HG03095 (cell line): ENCODE results near the gene FGGY.
"Not testable (repeated sequence)": the region's sequence is repeated elsewhere in the genome, so short reads cannot be mapped to it uniquely, and the experiment has no call there.

Experiments
- ATAC-seq: cut with Tn5 transposase; IDR thresholded peaks from one replicate; pipeline ENCODE4 v1.9.1; 2021; ENCODE audit warnings: moderate library complexity; ENCODE audit not compliant: unreplicated experiment

Gene FGGY

DNA sequence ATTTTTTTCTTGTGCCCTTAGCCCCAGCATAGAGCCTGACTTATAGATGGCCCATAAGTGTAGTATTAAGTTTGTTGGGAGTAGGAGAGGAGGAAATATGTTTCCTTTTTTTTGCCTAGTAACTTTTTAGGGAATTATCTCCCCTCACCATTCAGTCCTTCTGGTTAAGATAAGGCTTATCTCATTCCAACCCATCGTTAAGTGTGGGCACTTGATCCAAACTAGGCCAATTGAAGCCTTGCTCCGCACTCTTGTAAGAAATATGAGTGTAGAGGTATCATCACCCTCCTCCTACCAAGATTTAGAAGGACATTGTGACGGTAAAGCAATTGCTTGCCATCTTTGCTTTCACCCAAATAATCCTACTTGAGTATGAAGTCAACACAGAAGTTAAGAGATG, 8.8 kb upstream of the FGGY start:
- ATAC-seq: no peak

DNA sequence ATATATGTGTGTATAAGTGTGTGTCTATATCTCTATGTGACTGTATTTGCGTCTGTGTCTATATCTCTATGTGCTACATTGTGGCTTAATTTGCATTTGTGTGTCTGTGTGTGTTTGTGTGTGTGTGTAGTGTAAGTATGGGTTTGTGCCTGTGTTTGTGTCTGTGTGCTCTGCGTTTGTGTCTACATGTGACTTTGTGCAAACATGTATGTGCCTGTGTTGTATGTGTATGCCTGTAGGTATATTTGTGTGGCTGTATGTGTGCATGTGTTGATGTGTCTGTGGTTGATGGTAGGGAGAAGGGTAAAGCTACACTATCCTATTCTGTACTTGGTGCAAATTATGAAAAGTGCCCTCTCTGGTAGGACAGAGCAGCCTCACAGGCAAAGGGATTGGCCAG, 7.3 kb upstream of the FGGY start:
- ATAC-seq: no peak

DNA sequence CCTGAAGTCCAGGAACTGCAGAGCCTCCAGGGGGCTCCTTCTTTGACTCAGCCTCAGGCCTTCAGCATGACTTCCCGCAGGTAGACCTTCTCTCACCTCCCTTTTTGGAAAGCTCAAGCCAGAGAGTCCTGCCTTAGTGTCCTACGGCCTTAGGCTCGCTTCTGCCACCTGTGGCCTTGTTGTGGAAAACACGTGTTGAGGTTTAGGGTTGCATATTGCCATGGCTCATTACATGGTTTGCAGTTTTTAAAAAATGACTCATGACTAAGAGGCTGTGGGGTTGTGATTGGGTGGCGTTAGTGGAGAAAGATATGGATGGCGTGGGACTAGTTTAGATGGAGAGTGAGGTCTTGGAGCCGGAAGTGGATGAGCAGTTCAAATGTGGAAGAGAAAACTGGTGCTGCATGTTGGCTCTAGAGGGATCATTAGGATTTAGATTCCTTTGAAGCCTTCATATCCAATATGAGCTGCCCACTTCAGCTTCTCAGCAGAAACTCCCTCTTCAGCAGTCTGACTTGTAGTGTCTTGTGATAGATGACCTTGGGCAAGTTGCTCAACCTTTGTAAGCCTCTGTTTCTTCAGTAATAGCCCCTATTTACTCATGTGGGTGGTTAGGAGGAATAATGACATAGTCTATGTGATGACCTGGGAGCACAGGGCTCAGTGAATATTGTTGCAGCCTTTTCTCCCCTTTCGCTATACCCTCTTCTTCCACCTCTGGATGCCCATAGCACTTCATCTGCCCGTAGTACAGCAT, 6.5 kb upstream of the FGGY start:
- peak; percentile 68 for ATAC-seq

DNA sequence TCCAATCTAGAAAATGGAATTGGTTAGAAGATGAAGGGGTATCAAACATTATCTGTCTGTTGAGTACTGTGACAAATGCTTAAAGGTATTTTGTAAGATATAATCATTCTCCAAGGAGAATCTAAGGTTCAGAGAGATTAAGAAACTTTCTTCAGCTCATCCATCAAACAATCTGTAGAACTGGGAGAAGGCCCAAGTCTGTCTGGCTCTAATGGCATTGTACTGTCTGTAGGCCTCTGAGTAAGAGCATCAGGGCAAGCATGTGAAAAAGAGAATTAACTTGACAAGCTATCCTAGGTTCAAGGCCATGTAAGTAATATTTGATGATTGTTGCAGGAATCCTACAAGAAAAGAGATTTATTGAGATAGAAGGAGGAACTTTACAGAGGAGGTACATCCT, 5.3 kb upstream of the FGGY start:
- ATAC-seq: no peak

DNA sequence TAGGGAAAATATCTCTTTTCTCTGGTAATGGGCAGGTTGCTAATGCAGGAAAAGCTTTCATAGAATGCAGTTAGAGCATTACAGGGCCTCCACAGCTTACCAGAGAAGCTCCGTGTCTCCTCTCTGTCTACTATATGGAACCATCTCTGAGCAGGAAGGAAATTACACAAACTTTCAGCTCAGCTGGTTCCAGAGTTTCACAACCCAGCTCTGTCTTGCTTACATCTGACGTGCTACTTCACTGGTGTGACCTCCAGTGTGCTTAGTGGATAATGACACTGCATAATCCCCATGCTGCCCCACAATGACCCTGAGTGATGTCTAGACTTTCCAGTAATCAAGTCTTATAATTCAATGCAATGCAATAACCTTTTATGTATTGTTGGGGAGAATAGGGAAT, 4.3 kb upstream of the FGGY start:
- no peak for ATAC-seq

DNA sequence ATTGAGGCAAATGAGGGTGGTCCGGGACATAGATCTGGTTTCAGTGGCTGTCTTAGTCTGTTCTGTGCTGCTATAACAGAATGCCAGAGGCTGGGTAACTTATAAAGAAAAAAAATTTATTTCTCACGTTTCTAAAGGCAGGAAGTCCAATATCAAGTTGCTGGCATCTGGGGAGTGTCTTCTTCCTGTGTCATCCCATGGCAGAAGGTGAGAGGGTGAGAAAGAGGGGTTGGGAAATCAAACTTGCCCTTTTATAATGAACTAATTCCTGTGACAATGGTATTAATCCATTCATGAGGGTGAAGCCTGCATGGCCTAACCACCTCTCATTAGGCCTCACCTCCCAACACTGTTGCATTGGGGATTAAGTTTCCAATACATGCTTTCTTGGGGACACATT, 3.7 kb upstream of the FGGY start:
- ATAC-seq: no peak

DNA sequence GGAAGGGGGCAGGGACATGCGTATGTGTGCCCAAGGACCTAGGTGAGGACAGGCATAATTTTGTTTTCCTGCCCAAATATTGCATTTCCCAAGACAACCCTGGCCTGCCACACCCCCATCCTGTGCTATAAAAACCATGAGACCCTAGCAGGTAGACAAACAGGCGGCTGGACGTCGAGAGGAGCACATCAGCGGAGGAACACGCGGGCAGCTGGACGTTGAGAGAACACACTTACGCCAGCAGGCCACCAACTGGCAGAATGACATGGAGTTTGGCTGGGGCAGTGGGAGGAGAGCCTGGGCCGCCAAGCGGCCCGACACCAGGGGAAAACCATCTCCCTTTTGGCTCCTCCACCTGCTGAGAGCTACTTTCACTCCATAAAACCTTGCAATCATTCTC, 3.0 kb upstream of the FGGY start:
- no peak for ATAC-seq

DNA sequence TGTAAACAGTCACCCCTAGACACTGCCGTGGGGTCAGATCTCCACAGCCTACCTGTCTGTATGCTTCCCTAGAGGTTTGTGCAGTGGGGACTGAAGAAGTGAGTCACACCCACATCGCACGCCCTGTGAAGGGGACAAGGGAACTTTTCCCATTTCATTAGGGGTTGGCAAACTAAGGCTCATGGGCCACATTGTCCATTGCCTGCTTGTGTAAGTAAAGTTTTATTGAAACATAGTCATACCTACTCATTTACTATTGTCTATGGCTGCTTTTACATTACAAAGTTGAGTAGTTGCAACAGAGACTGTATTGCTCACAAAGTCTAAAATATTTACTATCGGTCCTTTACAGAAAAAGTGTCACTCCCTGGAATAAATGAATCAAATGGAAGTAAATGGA, 2.5 kb upstream of the FGGY start:
- ATAC-seq: no peak

DNA sequence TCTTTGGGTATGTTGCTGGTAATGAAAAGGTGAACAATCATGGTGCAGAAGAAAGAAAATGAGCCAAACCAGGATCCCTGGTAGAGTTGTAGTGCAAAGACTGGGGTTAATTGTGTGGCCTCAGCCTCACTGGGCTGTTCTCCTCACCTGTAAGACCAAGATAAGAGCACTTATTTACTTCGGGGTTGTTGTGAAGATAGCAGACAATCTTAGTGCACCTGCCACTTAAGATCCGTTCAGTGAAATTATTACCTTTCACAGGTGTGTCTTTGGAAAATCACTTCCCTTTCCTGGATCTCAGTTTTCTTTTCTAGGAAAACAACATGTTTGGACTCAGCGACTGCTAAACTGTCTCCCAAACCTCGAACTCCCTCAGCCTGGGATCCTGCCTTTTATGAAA, 1.3 kb upstream of the FGGY start:
- no peak for ATAC-seq

DNA sequence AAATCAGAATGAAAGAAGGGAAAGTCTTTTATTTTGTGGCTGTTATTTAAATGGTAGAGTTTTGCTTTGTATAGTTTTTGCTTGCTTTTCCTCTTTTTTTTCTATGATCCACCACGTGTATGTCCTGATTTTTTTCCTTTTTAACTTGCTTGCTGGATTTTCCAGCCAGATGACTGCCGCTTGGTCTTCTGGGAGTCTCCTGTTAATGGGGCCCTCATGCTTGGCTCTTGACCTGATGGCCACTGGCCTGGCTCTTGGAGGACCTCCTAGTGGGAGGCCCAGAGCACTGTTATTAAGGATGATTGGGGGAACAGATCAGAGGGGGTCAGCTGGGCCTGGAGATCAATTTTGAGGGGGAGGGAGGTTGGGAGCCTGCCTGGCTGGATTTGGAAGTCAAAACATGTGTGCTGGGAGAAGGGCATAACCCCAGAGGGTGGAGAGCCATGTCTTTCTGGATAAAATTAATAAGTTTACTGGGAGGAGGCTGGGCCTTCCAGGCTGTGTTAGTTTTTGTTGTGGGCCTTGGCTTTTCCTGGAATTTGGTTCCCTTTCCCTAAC, 1.2 kb downstream of the FGGY start:
- ATAC-seq: no peak

DNA sequence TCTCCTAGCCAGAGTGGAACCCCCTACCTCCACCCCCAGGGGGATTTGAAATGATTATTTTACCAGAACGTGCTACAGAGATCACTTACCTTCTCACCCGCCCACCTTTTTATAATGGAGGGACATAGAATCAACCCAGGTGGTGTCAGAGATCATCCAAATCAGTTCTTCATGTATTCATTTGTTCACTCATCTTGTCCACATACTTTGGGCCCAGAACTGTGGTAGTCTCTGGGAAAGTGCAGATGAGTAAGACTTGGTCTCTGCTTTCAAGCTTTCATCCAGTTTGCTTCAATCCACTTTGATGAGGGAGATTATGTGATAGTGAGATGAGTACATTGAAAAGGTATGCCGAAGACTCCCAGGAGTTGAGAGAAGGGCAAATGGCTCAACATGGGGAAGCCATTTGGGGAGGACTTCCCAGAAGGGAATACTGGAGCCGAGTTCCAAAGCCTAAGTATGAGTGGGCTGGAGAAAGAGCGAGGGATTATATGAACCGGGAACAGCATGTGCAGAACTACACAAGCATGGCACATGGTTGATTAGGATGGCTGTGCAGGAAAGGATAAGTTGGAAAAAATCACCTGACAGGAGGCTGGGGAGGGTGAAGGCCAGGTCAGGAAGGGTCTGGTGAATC, 1.9 kb downstream of the FGGY start:
- ATAC-seq: no peak

DNA sequence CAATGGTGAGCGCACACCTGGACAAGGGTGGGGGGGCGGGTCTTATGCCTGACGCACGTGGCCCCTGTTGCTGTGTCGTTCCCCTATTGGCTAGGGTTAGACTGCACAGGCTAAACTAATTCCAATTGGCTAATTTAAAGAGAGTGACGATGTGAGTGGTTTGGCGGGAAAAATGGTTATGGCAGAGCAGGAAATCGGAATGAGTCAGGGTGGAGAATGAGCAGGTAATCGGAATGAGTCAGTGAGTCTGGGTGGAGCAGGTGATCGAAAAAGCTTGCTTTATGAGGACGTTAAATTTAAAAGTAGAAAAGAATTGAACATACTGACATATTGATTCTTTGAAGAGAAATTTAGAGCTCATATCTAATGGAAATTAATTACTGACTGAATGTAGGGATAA, 2.8 kb downstream of the FGGY start:
- ATAC-seq: not testable (repeated sequence)

DNA sequence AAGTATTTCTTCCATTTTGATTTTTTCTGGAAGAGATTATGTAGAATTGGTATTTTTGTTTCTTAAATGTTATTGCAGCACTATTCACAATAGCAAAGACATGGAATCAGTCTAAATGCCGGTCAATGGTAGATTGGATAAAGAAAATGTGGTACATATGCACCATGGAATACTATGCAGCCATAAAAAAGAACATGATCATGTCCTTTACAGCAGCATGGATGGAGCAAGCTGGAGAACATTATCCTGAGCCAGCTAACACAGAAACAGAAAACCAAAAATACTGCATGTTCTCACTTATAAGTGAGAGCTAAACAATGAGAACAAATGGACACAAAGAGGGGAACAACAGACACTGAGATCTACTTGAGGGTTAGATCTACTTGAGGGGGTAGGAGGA, 5.4 kb downstream of the FGGY start:
- ATAC-seq: no peak

DNA sequence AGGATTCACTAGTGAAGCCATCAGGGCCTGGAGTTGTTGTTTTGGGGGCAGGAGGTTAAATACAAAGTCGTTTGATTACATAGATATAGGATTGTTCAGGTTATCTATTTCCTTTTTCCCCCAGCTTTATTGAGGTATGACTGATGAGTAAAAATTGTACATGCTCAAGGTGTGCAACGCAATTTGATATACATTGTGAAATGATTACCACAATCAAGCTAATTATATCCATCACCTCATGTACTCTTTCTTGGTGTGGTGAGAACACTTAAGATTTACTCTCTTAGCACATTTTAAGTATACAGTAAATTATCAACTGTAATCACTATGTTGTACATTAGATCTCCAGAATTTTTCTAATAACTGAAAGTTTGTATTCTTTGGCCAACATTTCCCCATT, 6.0 kb downstream of the FGGY start:
- no peak for ATAC-seq

DNA sequence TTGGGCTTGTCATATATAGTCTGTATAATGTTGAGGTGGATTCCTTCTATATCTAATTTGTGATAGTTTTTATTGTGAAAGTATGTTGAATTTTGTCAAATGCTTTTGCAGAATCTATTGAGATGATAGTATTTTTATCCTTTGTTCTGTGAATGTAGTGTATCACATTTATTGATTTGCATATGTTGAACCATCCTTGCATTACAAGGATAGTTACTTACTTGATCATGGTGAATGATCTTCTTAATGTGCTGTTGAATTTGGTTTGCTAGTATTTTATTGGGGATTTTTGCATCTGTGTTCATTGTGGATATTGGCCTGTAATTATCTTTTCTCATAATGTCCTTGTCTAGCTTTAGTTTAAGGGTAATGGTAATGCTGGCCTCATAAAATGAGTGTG, 8.3 kb downstream of the FGGY start:
- ATAC-seq: no peak

DNA sequence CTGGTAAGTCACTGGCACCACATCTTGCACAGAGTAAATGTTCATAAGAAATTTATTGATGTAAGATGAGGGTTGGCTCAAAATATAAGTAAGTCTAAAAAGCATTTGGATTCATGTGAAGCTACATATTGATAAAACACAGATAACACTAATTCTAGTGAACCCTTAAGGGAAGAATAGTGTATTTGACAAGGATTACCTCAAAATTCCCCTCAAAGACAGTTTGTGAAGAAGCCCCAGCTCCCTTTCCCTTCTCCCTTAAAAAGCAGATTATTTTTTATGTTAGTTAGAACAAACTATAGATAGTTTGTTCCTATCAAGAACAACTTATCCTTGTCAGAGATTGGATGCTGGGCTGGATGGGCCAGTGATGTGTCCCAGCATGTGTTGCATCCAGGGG, 10.7 kb downstream of the FGGY start:
- ATAC-seq: no peak

DNA sequence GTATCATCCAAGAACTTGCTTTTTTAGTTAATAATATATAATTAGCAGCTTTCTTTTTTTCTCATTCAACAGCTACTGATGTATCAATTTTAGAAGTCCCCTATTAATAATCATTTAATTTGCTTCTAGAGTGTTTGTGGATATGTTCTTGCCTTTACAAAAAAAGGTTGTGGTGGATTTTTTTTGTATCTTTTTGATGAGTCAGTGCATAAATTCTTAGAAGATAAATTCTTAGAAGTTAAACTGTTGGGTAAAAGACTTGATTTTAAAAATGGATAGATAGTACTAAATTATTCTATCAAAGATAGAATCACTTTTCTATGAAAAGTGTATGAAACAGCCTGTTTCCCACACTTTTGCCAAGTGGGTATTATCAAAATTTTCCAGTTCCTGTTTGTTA, 11.9 kb downstream of the FGGY start:
- ATAC-seq: no peak

DNA sequence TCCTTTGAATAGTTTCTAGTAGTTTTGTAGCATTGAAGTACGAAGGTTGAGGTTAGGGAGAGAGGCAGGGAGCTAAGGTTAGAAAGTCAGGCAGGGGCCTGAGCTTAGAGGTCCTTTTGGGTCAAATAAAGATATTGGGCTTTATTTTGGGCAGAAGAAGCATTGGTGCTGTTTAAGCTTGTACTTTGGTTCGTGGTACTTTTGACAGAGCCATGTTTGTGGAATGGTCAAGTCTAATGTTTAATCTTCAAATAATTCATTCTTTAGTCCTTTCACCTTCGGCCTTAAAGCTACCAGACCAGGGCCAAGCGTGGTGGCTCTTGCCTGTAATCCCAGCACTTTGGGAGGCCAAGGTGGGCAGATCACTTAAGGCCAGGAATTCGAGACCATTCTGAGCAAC, 12.5 kb downstream of the FGGY start:
- no peak for ATAC-seq

DNA sequence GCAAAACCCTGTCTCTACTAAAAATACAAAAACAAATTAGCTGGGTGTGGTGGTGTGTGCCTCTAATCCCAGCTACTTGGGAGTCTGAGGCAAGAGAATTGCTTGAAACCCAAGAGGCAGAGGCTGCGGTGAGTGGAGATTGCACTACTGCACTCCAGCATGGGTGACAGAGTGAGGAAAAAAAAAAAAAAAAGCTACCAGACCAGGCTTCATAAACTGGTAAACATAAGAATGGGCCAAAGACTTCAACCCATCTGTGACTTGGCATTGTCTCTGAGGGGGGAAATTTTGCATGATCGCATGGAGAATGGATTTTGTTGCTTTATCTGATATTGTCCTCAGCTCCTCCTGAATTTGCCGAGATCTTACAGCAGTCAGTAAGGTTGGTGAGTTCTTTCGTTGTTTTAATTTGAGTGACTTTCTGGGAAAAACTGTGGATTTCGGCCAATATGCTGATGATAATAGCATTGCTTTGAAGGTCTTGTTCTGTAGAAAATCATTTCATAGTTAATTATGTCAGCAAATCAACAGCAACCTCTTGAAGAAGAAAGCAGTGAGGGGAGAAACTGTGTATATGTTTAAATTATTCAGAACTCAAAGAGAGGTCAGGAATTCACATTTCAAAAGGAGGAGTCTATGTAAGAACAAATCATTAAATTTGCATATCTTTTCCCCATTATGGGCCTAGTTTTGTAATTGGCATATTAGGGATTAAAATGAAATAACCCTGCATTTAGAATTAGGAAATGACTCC, 13.1 kb downstream of the FGGY start:
- no peak for ATAC-seq

DNA sequence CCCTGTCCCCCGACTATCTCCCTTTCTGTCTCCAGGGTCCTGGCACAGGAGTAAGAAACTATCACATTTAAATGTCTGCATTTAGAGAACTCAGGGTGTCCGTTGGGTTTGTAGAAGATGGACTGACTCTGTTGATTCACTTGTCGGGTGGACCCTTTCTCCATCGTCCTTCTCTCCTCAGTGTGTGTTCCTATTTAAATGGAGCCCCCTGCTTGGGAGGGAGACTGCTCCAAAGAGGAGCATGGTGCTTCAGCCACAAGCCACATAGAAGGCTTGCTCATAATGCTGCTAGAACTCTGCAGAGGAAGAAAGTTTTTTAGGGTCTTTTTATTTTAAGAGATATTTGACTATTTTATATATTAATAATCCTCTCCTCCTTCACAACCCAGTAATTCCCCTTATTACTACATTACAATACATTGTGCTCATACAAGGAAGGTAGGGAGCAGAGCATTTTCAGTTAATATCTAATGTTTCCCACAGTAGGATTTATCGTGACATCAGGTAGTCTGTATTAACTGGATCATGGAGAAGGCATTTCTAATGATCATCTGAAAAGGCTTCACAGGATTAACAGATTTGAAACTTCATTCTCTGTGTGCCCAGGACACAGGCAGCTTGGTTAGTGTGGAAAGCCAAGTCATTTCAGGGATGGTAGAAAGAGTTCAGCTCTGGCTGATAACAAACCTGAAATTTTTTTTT, 13.8 kb downstream of the FGGY start:
- ATAC-seq: no peak

DNA sequence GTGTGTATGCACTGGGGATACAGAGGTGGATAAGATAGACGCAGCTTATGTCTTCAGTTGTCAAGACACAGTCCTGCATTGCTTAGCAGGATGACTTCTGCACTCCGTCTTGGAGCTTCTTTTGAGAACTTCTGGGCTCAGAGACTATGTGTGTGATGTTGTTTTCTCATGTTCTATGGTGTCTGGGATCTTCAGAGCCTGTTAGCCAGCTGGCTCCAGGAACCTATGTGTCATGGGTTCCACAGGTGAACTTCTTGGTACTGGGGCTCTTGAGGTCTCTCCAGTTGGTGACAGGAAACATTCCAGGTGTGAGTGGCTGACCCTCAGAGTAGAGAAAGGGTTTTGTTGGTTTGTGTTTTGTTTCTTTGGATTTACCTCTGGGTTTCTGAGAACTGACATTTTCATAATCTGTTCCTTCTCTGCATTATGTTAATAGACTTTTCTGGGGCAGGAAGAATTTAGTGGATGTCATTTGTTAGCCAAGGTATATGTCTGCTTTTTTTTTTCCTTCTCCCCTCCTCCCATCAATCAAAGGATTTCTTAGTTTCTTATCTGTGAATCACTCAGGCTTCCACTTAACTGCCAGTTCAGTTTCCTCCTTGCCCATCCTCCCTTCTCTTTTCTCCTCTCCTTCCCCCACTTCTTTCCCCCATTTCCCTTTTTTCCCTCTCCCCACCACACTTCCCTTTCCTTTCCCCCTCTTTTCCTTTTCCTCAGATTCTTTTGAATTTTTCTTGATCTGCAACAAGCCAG, 18.1 kb downstream of the FGGY start:
- no peak for ATAC-seq
